Osteoblast (primary cell): ENCODE measurements around the gene PLEKHN1. TPM values are rescaled to one million over a fixed set of nuclear protein-coding genes. Genes with fewer than 3 reads are reported as not detected.
A peak's percentile ranks its signal among the peaks of the same experiment; 100 is the strongest.
"Not testable (repeated sequence)": the region's sequence is repeated elsewhere in the genome, so short reads cannot be mapped to it uniquely, and the experiment has no call there.

Experiments
- DNase-seq: peaks from one replicate; pipeline ENCODE4 v3.0.0; 2011; ENCODE audit warnings: low spot score, mixed read lengths; ENCODE audit not compliant: insufficient read length; ENCODE audit errors: missing footprints
- H2AFZ ChIP-seq: 2 replicates; pipeline ENCODE4 v1.6.0; 2011; ENCODE audit warnings: mild to moderate bottlenecking, low read length
- H3K27ac ChIP-seq: 2 replicates; pipeline ENCODE4 v1.5.1; 2011; ENCODE audit warnings: mild to moderate bottlenecking, low read depth, low read length, moderate library complexity
- H3K27me3 ChIP-seq: 2 replicates; pipeline ENCODE4 v1.6.0; 2012; ENCODE audit warnings: mild to moderate bottlenecking, control low read depth, inconsistent platforms, low read length, moderate library complexity; ENCODE audit not compliant: insufficient read depth
- H3K36me3 ChIP-seq: 2 replicates; pipeline ENCODE4 v1.5.1; 2011; ENCODE audit warnings: mild to moderate bottlenecking, low read length, control low read depth, moderate library complexity; ENCODE audit not compliant: insufficient read depth
- H3K4me1 ChIP-seq: 2 replicates; pipeline ENCODE4 v1.5.1; 2011; ENCODE audit warnings: mild to moderate bottlenecking, low read length, control low read depth, moderate library complexity; ENCODE audit not compliant: insufficient read depth
- H3K4me2 ChIP-seq: 2 replicates; pipeline ENCODE4 v1.6.0; 2011; ENCODE audit warnings: mild to moderate bottlenecking, low read length; ENCODE audit not compliant: insufficient read depth
- H3K4me3 ChIP-seq: fragments of 200-600 bp; sonication (generic); 3 replicates; pipeline ENCODE4 v1.5.1; 2012; ENCODE audit warnings: mild to moderate bottlenecking, low read length, inconsistent platforms; ENCODE audit not compliant: insufficient read depth
- H3K79me2 ChIP-seq: 2 replicates; pipeline ENCODE4 v1.6.0; 2012; ENCODE audit warnings: mild to moderate bottlenecking, low read length, control low read depth, inconsistent platforms; ENCODE audit not compliant: insufficient read depth
- H3K9me3 ChIP-seq: 2 replicates; pipeline ENCODE4 v1.5.1; 2011; ENCODE audit warnings: low read depth, low read length, control low read depth
- H4K20me1 ChIP-seq: 2 replicates; pipeline ENCODE4 v1.6.0; 2012; ENCODE audit warnings: mild to moderate bottlenecking, low read length, control low read depth; ENCODE audit not compliant: insufficient read depth
- total RNA-seq: library from RNA; depleted of rRNA; stranded (reverse); fragments of >200 nt; gene quantifications from 2 replicates; pipeline ENCODE4 v1.2.3, GENCODE V29; 2012
- TF ChIP-seq, protein P1 (sequence below): IDR thresholded peaks from 2 replicates; pipeline ENCODE4 v1.5.1; 2011; ENCODE audit warnings: mild to moderate bottlenecking, low read depth, low read length, moderate library complexity; ENCODE audit errors: extremely low read depth

Gene PLEKHN1
- total RNA-seq, 1 donor: 0.36 TPM

DNA sequence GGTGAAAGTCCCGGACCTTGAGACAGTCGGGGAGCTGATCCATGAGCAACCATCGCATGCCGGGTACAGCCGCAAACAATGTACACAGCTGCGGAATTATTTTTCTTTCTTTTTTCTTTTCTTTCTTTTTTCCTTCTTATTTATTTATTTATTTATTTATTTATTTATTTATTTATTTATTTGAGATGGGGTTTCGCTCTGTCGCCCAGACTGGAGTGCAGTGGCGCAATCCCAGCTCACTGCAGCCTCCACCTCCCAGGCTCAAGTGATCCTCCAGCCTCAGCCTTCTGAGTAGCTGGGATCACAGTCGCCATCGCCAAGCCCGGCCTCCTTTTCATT, 18.2 kb downstream of the PLEKHN1 start:
- peak overlapping the region; percentile 54 for H3K4me3 ChIP-seq
- H3K36me3 ChIP-seq: no peaks in the 10 kb centered on the region
- no peaks in the 10 kb centered on the region for H3K9me3 ChIP-seq
- H4K20me1 ChIP-seq: no peaks in the 10 kb centered on the region
- H3K4me1 ChIP-seq: no peaks in the 10 kb centered on the region
- H3K4me2 ChIP-seq: peak overlapping the region; percentile 64
- no peak for DNase-seq
- H3K27me3 ChIP-seq: peaks cover 5% of the 10 kb centered on the region
- H3K79me2 ChIP-seq: no peaks in the 10 kb centered on the region
- no peak overlapping the region for H2AFZ ChIP-seq
- TF ChIP-seq, protein P1, sequence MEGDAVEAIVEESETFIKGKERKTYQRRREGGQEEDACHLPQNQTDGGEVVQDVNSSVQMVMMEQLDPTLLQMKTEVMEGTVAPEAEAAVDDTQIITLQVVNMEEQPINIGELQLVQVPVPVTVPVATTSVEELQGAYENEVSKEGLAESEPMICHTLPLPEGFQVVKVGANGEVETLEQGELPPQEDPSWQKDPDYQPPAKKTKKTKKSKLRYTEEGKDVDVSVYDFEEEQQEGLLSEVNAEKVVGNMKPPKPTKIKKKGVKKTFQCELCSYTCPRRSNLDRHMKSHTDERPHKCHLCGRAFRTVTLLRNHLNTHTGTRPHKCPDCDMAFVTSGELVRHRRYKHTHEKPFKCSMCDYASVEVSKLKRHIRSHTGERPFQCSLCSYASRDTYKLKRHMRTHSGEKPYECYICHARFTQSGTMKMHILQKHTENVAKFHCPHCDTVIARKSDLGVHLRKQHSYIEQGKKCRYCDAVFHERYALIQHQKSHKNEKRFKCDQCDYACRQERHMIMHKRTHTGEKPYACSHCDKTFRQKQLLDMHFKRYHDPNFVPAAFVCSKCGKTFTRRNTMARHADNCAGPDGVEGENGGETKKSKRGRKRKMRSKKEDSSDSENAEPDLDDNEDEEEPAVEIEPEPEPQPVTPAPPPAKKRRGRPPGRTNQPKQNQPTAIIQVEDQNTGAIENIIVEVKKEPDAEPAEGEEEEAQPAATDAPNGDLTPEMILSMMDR: no peak
- H3K27ac ChIP-seq: no peak overlapping the region

DNA sequence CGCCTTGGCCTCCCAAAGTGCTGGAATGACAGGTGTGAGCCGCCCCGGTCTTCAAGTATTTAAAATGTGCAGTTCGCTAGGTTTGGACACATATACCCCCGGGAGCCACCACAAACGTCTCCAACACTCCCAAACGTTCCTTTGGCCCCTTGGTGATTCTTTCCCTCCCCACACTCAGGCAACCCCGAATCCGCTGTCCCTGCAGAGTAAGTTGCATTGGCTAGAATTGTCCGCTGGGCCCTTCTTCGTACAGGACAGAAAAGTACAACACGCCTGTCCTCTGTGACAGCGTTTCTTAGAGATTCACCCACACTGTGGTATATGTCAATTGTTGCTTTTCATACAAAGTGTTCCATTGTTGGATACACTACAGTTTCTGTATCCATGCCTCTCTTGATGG, 18.8 kb downstream of the PLEKHN1 start:
- DNase-seq: peak; percentile 17
- Histone ChIP-seq H3K36me3 (no peaks in the 10 kb centered on the region), H3K4me2 (no peak overlapping the region), H3K9me3 (no peaks in the 10 kb centered on the region), H3K27me3 (peaks cover 5% of the 10 kb centered on the region), H3K4me3 (no peak overlapping the region), H3K27ac (no peak overlapping the region), H2AFZ (no peak overlapping the region), H3K79me2 (no peaks in the 10 kb centered on the region), H3K4me1 (no peaks in the 10 kb centered on the region), H4K20me1 (no peaks in the 10 kb centered on the region)
- TF ChIP-seq, protein P1: no peak

DNA sequence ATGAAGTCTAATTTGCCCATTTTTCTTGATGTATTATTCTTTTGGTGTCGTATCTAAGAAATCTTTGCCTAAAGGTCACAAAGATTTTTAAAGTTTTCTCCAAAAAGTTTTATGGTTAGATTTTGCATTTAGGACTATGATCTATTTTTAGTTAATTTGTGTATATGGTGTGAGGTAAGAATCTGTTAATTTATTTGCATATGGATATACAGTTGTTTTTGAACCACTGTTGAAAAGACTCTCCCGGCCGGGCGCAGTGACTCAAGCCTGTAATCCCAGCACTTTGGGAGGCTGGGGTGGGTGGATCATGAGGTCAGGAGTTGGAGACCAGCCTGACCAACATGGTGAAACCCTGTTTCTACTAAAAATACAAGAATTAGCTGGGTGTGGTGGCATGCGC, 21.8 kb downstream of the PLEKHN1 start:
- H3K9me3 ChIP-seq, H3K4me3 ChIP-seq, H3K36me3 ChIP-seq, H3K27ac ChIP-seq, H3K27me3 ChIP-seq, H3K4me1 ChIP-seq, H3K79me2 ChIP-seq, H4K20me1 ChIP-seq, H3K4me2 ChIP-seq, H2AFZ ChIP-seq: not testable (repeated sequence)
- DNase-seq: peak; percentile 18

DNA sequence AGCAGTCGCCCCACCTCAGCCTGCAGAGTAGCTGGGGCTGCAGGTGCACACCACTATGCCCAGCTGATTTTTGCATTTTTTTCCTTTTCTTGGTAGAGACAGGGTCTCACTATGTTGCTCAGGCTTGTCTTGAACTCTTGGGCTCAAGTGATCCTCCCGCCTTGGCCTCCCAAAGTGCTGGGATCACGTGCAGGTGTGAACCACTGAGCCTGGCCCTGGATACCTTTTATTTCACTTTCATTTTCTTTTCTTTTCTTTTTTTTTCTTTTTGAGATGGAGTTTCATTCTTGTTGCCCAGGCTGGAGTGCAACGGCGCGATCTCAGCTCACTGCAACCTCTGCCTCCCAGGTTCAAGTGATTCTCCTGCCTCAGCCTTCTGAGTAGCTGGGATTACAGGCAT, 25.0 kb downstream of the PLEKHN1 start:
- not testable (repeated sequence) for H4K20me1 ChIP-seq, H3K9me3 ChIP-seq, H3K27me3 ChIP-seq, DNase-seq, H3K36me3 ChIP-seq, H3K4me2 ChIP-seq, H3K79me2 ChIP-seq, H2AFZ ChIP-seq, H3K27ac ChIP-seq, H3K4me1 ChIP-seq, H3K4me3 ChIP-seq

GRCh38 chr1:991895-992294, 25.6 kb downstream of the PLEKHN1 start:
- H3K4me3 ChIP-seq: no peak overlapping the region
- no peak overlapping the region for H3K27ac ChIP-seq
- peaks cover 2% of the 10 kb centered on the region for H3K27me3 ChIP-seq
- no peaks in the 10 kb centered on the region for H3K4me1 ChIP-seq
- H3K9me3 ChIP-seq: no peaks in the 10 kb centered on the region
- DNase-seq: peak; percentile 32
- H3K36me3 ChIP-seq: no peaks in the 10 kb centered on the region
- H3K4me2 ChIP-seq: no peak overlapping the region
- no peak overlapping the region for H2AFZ ChIP-seq
- H4K20me1 ChIP-seq: no peaks in the 10 kb centered on the region
- H3K79me2 ChIP-seq: no peaks in the 10 kb centered on the region
- TF ChIP-seq, protein P1: no peak
